Chondrocyte (in vitro differentiated cells): ENCODE measurements around the gene NOTUM. TPM values are rescaled to one million over a fixed set of nuclear protein-coding genes. Genes with fewer than 3 reads are reported as not detected.

Experiments used
- DNase-seq: peaks from one replicate; pipeline ENCODE4 v3.0.0; 2021; ENCODE audit warnings: mixed read lengths, low spot score
- H3K27ac Mint-ChIP-seq: one replicate; pipeline ENCODE4 v1.8.0; 2021; ENCODE audit warnings: mild to moderate bottlenecking, moderate library complexity, mixed read lengths; ENCODE audit not compliant: unreplicated experiment
- H3K27me3 Mint-ChIP-seq: 2 replicates; pipeline ENCODE4 v1.8.0; 2021; ENCODE audit warnings: low read depth, mixed read lengths
- H3K36me3 Mint-ChIP-seq: 2 replicates; pipeline ENCODE4 v1.8.0; 2021; ENCODE audit warnings: low read depth, mixed read lengths
- H3K4me1 Mint-ChIP-seq: 2 replicates; pipeline ENCODE4 v1.8.0; 2021; ENCODE audit warnings: low read depth, mild to moderate bottlenecking, mixed read lengths
- H3K4me3 Mint-ChIP-seq: one replicate; pipeline ENCODE4 v1.8.0; 2021; ENCODE audit warnings: mild to moderate bottlenecking, moderate library complexity, mixed read lengths; ENCODE audit not compliant: unreplicated experiment
- H3K9me3 Mint-ChIP-seq: 2 replicates; pipeline ENCODE4 v1.8.0; 2021; ENCODE audit warnings: low read depth, mixed read lengths
- total RNA-seq: library from RNA; stranded (reverse); gene quantifications from 3 replicates; pipeline ENCODE4 v1.2.1, GENCODE V29; 2021
- TF ChIP-seq, protein P1 (sequence below): fragments of 200-600 bp; sonication (generic); IDR thresholded peaks from 2 replicates; pipeline ENCODE4 v1.5.0; 2021; ENCODE audit warnings: antibody characterized with exemption, mild to moderate bottlenecking, moderate library complexity

The NOTUM gene
- total RNA-seq, 1 donor from 2014 or later, result not detected

DNA sequence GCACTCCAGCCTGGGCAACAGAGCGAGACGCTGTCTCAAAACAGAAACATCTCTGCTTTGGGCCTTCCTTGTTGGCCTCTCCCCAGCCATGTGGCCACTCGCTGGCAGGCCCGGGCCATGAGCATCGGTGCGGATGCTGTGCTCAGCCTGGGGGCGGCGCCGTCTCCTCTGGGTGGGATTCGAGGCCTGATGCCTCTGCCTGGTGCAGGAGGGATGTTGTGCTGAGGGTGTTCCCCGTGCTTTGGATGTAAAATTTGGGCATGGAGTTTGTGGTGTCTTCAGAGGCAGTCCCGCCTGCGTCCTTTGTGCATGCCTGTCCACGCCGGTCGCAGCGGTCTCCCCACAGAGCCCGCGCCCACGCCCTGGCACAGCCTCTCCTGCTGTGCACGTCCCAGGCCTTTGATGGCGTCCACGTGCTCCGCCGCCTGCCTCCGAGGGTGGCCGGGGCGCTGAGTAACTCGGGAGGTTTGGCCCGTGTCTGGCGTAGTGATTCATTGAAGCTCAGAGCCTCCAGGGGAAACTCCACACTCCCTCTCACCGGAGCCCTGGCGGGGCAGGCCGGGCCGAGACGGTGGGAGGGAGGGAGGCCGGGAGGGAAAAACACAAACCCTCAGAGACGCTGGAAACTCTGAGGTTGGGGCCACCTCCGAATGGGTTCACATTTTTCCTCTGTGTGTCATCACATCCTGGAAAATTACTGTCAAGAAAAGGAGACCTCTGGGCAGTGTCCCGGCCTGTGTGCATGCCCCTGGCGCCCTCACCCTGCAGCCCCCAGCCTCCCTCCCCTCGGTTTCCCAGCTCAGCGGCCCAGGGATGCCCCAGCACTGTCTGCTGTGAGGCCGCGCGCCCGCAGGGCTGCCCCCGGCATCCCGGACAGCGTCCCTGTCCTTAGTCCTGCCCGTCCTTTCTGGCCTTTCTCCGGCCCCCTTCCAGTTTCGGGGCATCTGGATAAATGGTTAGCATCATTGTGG lies 42.7 kb upstream of the NOTUM start:
- TF ChIP-seq, protein P1, sequence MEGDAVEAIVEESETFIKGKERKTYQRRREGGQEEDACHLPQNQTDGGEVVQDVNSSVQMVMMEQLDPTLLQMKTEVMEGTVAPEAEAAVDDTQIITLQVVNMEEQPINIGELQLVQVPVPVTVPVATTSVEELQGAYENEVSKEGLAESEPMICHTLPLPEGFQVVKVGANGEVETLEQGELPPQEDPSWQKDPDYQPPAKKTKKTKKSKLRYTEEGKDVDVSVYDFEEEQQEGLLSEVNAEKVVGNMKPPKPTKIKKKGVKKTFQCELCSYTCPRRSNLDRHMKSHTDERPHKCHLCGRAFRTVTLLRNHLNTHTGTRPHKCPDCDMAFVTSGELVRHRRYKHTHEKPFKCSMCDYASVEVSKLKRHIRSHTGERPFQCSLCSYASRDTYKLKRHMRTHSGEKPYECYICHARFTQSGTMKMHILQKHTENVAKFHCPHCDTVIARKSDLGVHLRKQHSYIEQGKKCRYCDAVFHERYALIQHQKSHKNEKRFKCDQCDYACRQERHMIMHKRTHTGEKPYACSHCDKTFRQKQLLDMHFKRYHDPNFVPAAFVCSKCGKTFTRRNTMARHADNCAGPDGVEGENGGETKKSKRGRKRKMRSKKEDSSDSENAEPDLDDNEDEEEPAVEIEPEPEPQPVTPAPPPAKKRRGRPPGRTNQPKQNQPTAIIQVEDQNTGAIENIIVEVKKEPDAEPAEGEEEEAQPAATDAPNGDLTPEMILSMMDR, result no peak
- peak overlapping the region; percentile 22 for H3K4me3 Mint-ChIP-seq
- peaks cover 18% of the 10 kb centered on the region for H3K4me1 Mint-ChIP-seq
- H3K36me3 Mint-ChIP-seq, result no peaks in the 10 kb centered on the region
- DNase-seq, result no peak
- H3K9me3 Mint-ChIP-seq, result no peaks in the 10 kb centered on the region
- peak overlapping the region; percentile 74 for H3K27ac Mint-ChIP-seq
- H3K27me3 Mint-ChIP-seq, result no peaks in the 10 kb centered on the region

DNA sequence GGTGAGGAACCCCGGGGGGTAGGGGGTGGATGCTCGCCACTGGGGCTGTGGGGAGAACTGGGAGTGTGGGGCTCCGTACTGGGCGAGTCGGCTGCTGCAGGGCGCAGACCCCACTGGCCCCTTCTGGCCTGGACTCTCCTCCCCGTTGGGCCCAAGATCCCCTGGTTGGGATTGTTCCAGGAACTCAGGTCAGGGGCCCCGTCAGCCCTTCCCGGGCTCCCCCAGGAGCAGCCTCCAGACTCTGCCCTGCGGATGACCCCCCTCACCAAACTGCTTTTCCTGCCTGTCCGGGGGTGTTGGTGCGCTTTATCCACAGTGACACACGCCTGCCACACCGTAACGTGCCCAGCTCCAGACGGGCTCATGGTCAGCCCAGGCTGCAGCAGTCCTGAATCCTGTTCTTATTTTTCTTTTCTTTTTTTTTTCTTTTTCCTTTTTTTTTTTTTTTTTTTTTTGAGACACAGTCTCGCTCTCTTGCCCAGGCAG lies 40.6 kb upstream of the NOTUM start:
- Mint-ChIP-seq H3K27ac (no peak overlapping the region), H3K36me3 (peaks cover 3% of the 10 kb centered on the region), H3K9me3 (no peaks in the 10 kb centered on the region), H3K4me3 (no peak overlapping the region), H3K27me3 (no peaks in the 10 kb centered on the region), H3K4me1 (peaks cover 18% of the 10 kb centered on the region)
- DNase-seq, result no peak
- TF ChIP-seq, protein P1, result no peak

DNA sequence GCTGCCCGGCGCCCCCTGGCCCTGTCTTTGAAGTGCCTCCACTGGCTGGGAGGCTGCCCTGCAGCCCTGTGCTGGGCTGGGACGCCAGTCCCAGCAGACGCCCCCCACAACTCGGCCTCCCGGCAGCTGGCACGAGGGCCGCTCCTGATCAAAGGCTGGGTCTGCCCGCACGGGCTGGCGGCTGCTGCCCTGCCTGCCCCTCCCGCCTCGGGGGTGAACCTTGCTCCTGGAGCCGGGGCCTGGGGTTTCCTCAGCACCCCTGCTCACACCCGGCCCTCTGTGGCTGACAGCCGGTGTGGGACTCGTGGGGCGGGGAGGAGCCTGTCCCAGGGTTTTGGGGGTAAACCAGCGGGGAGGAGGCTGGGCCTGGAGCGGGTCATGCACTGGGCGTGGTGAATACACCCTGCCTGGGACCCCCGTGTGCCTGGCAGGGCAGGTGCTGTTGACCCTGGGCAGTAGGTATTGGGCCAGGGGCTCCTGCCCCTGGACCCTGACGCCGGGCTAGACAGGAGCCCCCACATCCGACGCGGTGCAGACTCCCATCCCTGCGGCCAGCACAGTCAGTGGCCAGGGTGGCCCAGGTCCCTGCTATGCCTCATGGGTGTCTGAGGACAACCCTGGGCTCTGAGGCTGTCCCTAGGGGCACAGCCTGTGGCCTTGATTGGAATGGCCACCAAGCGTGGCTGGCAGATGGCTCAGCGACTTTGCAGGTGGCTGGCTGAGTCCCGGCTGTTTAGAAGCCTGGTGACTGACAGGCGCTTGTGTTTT lies 40.0 kb upstream of the NOTUM start:
- H3K36me3 Mint-ChIP-seq, result peaks cover 5% of the 10 kb centered on the region
- DNase-seq, result no peak
- H3K4me1 Mint-ChIP-seq, result peaks cover 16% of the 10 kb centered on the region
- no peak overlapping the region for H3K27ac Mint-ChIP-seq
- H3K4me3 Mint-ChIP-seq, result no peak overlapping the region
- H3K27me3 Mint-ChIP-seq, result no peaks in the 10 kb centered on the region
- H3K9me3 Mint-ChIP-seq, result no peaks in the 10 kb centered on the region
- TF ChIP-seq, protein P1, result no peak

DNA sequence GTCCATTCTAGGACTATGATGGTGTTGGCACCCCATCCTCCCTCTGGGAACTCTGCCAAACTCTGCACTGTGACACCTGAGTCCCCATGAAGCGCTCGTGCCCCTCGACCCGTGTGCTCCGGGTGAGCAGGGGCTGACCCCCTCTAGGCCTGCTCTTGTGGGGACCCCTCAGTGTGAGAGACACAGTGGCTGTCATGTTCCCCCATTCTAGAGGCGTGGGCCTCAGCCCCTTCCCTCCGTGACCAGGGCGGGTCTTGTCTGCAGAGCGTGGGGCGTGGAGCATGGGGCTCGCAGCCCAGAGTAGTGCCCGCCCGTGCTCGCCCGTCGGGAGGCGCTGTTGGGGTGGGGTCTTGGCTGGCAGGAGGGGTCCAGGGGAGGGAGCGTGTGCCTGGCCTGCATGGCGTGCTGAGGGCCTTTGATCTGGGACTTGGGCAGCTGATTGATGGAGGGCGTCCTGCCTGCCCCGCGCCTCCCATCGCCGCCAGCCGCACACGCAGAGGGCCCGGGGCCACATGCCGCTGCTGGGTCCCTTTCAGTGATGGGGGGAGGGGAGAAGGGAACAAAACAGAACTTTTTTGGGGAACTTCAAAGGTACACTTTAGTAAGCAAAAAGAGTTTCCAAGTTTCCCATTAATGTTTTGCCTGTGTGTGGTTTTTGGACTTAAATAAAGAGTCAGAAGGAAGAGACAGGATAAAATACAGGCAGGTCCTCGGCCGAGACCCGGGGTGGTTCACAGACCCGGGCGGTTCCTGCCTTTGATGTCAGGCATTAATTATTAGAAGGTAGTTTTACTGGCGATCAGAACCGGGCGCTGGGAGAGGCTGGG lies 39.2 kb upstream of the NOTUM start:
- Mint-ChIP-seq H3K27ac (no peak overlapping the region), H3K4me3 (no peak overlapping the region), H3K4me1 (peaks cover 14% of the 10 kb centered on the region), H3K36me3 (peaks cover 7% of the 10 kb centered on the region), H3K9me3 (no peaks in the 10 kb centered on the region), H3K27me3 (no peaks in the 10 kb centered on the region)
- DNase-seq, result no peak
- TF ChIP-seq, protein P1, result no peak
